Vagina (tissue), 2 donors: ENCODE results near the gene ARHGAP8. TPM values are rescaled to one million over a fixed set of nuclear protein-coding genes. Genes with fewer than 3 reads are reported as not detected.

Experiments used
- DNase-seq, 2 donors: peaks; one replicate each; pipeline ENCODE4 v3.0.0-alpha.2; 2017; ENCODE audit errors: extremely low spot score in 2 of 2
- H3K27ac ChIP-seq: fragments of 200-600 bp; sonication (generic); one replicate; pipeline ENCODE4 v1.5.1; 2019
- H3K27me3 ChIP-seq: fragments of 200-600 bp; sonication (generic); one replicate; pipeline ENCODE4 v1.5.1; 2019
- H3K36me3 ChIP-seq, 2 donors: fragments of 200-600 bp; sonication (generic); one replicate each; pipeline ENCODE4 v1.5.1; 2017 to 2019
- H3K4me1 ChIP-seq: fragments of 200-600 bp; sonication (generic); one replicate; pipeline ENCODE4 v1.5.1; 2019
- H3K4me3 ChIP-seq, 2 donors: fragments of 200-600 bp; sonication (generic); 1 replicate in 1 of 2; 2 replicates in 1 of 2; pipeline ENCODE4 v1.5.1; 2016 to 2019
- H3K9me3 ChIP-seq: fragments of 200-600 bp; sonication (generic); one replicate; pipeline ENCODE4 v1.5.1; 2019
- CTCF ChIP-seq, 3 experiments: fragments of 450-650 bp in 2 of 3; fragments of 200-600 bp in 1 of 3; sonication (generic) in 1 of 3; IDR thresholded peaks; one replicate each; pipeline ENCODE4 v1.5.1; 2017 to 2019; ENCODE audit warnings: antibody characterized with exemption in 3 of 3, mild to moderate bottlenecking in 2 of 3, moderate library complexity in 2 of 3
- POLR2A ChIP-seq, 2 donors: fragments of 450-650 bp; IDR thresholded peaks; one replicate each; pipeline ENCODE4 v1.6.1; 2017; ENCODE audit warnings: antibody characterized with exemption in 2 of 2, mild to moderate bottlenecking in 2 of 2, moderate library complexity in 2 of 2
- POLR2AphosphoS5 ChIP-seq, 2 donors: sonication (generic); formaldehyde crosslinking; IDR thresholded peaks; one replicate each; pipeline ENCODE4 v1.9.0; 2017; ENCODE audit warnings: antibody characterized with exemption in 2 of 2, mild to moderate bottlenecking in 2 of 2, low read depth in 1 of 2; ENCODE audit not compliant: insufficient read depth in 1 of 2
- intact Hi-C: fragments of 100-400 bp; cut with DNase I; formaldehyde crosslinking; loops from one replicate; pipeline ENCODE4 v1.15.1; 2023
- total RNA-seq: library from RNA; depleted of rRNA; stranded (reverse); fragments of >200 nt; gene quantifications from one replicate; pipeline ENCODE4 v1.2.3, GENCODE V29; 2016

Gene ARHGAP8
- total RNA-seq, 1 donor from 2014 or later, result 9.3 TPM

- Histone ChIP-seq H3K9me3 (no peaks in the 10 kb centered on the region), H3K27me3 (no peaks in the 10 kb centered on the region), H3K4me3 (no peak overlapping the region), H3K4me1 (peaks cover 28% of the 10 kb centered on the region), H3K27ac (no peak overlapping the region), H3K36me3 (no peaks in the 10 kb centered on the region)
- TF ChIP-seq POLR2AphosphoS5 (IDR thresholded peaks at IDR 0.05; ENCODE audit: insufficient read depth in 1 of 2, low read depth in 1 of 2) (no peak), CTCF (IDR thresholded peaks at IDR 0.05) (no peak), POLR2A (IDR thresholded peaks at IDR 0.05) (no peak)
- intact Hi-C loops, result loop anchor here (5.0 kb wide), 1 partner anchor 35 kb away; no protein-coding TSS in a partner anchor
- DNase-seq, result no peak
These were observed 20.3 kb upstream of the ARHGAP8 start for GRCh38 chr22:44732017-44732561.

- no peak for DNase-seq
- Histone ChIP-seq H3K4me3 (no peak overlapping the region), H3K36me3 (no peaks in the 10 kb centered on the region), H3K9me3 (no peaks in the 10 kb centered on the region), H3K27ac (no peak overlapping the region), H3K27me3 (no peaks in the 10 kb centered on the region), H3K4me1 (peaks cover 28% of the 10 kb centered on the region)
- TF ChIP-seq POLR2AphosphoS5 (IDR thresholded peaks at IDR 0.05; ENCODE audit: insufficient read depth in 1 of 2, low read depth in 1 of 2) (no peak), POLR2A (IDR thresholded peaks at IDR 0.05) (no peak)
- intact Hi-C loops, result loop anchor here (5.0 kb wide), 1 partner anchor 35 kb away; no protein-coding TSS in a partner anchor
These were observed 19.7 kb upstream of the ARHGAP8 start for GRCh38 chr22:44732661-44733060.

- intact Hi-C loops, result loop anchor here (5.0 kb wide), 1 partner anchor 36 kb away; no protein-coding TSS in a partner anchor
- no peak overlapping the region for H3K4me3 ChIP-seq
- peaks cover 25% of the 10 kb centered on the region for H3K4me1 ChIP-seq
- no peaks in the 10 kb centered on the region for H3K36me3 ChIP-seq
- TF ChIP-seq POLR2A (IDR thresholded peaks at IDR 0.05) (no peak), CTCF (IDR thresholded peaks at IDR 0.05) (no peak), POLR2AphosphoS5 (IDR thresholded peaks at IDR 0.05; ENCODE audit: insufficient read depth in 1 of 2, low read depth in 1 of 2) (no peak)
- H3K27me3 ChIP-seq, result no peaks in the 10 kb centered on the region
- no peak for DNase-seq
- no peak overlapping the region for H3K27ac ChIP-seq
- no peaks in the 10 kb centered on the region for H3K9me3 ChIP-seq
These were observed 18.8 kb upstream of the ARHGAP8 start for GRCh38 chr22:44733426-44734106.

- Histone ChIP-seq H3K4me3 (no peak overlapping the region), H3K27me3 (no peaks in the 10 kb centered on the region), H3K4me1 (peaks cover 18% of the 10 kb centered on the region), H3K27ac (no peak overlapping the region), H3K36me3 (no peaks in the 10 kb centered on the region), H3K9me3 (no peaks in the 10 kb centered on the region)
- no peak for DNase-seq
- TF ChIP-seq CTCF (IDR thresholded peaks at IDR 0.05), result no peak
- intact Hi-C loops, result loop anchor here (5.0 kb wide), 1 partner anchor 37 kb away; no protein-coding TSS in a partner anchor
These were observed 18.1 kb upstream of the ARHGAP8 start for GRCh38 chr22:44734278-44734677.

- H3K4me1 ChIP-seq, result peaks cover 11% of the 10 kb centered on the region
- H3K4me3 ChIP-seq, result no peak overlapping the region
- TF ChIP-seq CTCF (IDR thresholded peaks at IDR 0.05) (no peak), POLR2A (IDR thresholded peaks at IDR 0.05) (no peak), POLR2AphosphoS5 (IDR thresholded peaks at IDR 0.05; ENCODE audit: insufficient read depth in 1 of 2, low read depth in 1 of 2) (no peak)
- no peaks in the 10 kb centered on the region for H3K9me3 ChIP-seq
- intact Hi-C loops, result loop anchor here (5.0 kb wide), 1 partner anchor 38 kb away; no protein-coding TSS in a partner anchor
- DNase-seq, result no peak
- no peaks in the 10 kb centered on the region for H3K27me3 ChIP-seq
- no peaks in the 10 kb centered on the region for H3K36me3 ChIP-seq
- no peak overlapping the region for H3K27ac ChIP-seq
These were observed 17.4 kb upstream of the ARHGAP8 start for GRCh38 chr22:44734801-44735517.
